Astrocyte (in vitro differentiated cells and primary cell): Measurements from ENCODE around the gene HHLA2. TPM values are rescaled to one million over a fixed set of nuclear protein-coding genes. Genes with fewer than 3 reads are reported as not detected.

Source experiments
- DNase-seq: peaks from one replicate; pipeline ENCODE4 v3.0.0-alpha.2; 2010; ENCODE audit warnings: low read depth
- FAIRE-seq: peaks from 2 replicates; lab custom pipeline; 2011; peaks lifted over from hg19 to GRCh38; lab: Jason Lieb, UNC
- H2AFZ ChIP-seq: 2 replicates; pipeline ENCODE4 v1.6.0; 2012; ENCODE audit warnings: low read depth, low read length, inconsistent platforms
- H3K27ac ChIP-seq: 2 replicates; pipeline ENCODE4 v1.5.1; 2011; ENCODE audit warnings: low read depth, low read length, inconsistent platforms
- H3K27me3 ChIP-seq: 2 replicates; pipeline ENCODE4 v1.6.0; 2011; ENCODE audit warnings: low read length, inconsistent platforms; ENCODE audit not compliant: insufficient read depth
- H3K36me3 ChIP-seq: 2 replicates; pipeline ENCODE4 v1.5.1; 2011; ENCODE audit warnings: low read length, inconsistent platforms; ENCODE audit not compliant: insufficient read depth
- H3K4me1 ChIP-seq: 2 replicates; pipeline ENCODE4 v1.5.1; 2011; ENCODE audit warnings: low read length, inconsistent platforms; ENCODE audit not compliant: insufficient read depth
- H3K4me2 ChIP-seq: 2 replicates; pipeline ENCODE4 v1.6.0; 2012; ENCODE audit warnings: low read length, inconsistent platforms
- H3K4me3 ChIP-seq: 2 replicates; pipeline ENCODE4 v1.5.1; 2011; ENCODE audit warnings: low read depth, mild to moderate bottlenecking, low read length, inconsistent platforms; ENCODE audit not compliant: insufficient read depth
- H3K79me2 ChIP-seq: 2 replicates; pipeline ENCODE4 v1.6.0; 2012; ENCODE audit warnings: mild to moderate bottlenecking, low read length, inconsistent platforms; ENCODE audit not compliant: insufficient read depth
- H3K9ac ChIP-seq: 2 replicates; pipeline ENCODE4 v1.6.0; 2012; ENCODE audit warnings: mild to moderate bottlenecking, low read length, inconsistent platforms
- H3K9me3 ChIP-seq: 2 replicates; pipeline ENCODE4 v1.5.1; 2012; ENCODE audit warnings: low read depth, mild to moderate bottlenecking, low read length, inconsistent platforms; ENCODE audit not compliant: insufficient read depth
- H4K20me1 ChIP-seq: 2 replicates; pipeline ENCODE4 v1.6.0; 2012; ENCODE audit warnings: low read length, inconsistent platforms; ENCODE audit not compliant: insufficient read depth
- H3K27ac Mint-ChIP-seq: one replicate; pipeline ENCODE4 v1.8.0; 2021; ENCODE audit warnings: mild to moderate bottlenecking, mixed read lengths; ENCODE audit not compliant: unreplicated experiment
- H3K27me3 Mint-ChIP-seq: one replicate; pipeline ENCODE4 v1.8.0; 2021; ENCODE audit warnings: low read depth, mixed read lengths; ENCODE audit not compliant: unreplicated experiment
- H3K36me3 Mint-ChIP-seq: one replicate; pipeline ENCODE4 v1.8.0; 2021; ENCODE audit warnings: low read depth, mixed read lengths; ENCODE audit not compliant: unreplicated experiment
- H3K4me1 Mint-ChIP-seq: one replicate; pipeline ENCODE4 v1.8.0; 2021; ENCODE audit warnings: low read depth, mixed read lengths; ENCODE audit not compliant: unreplicated experiment
- H3K4me3 Mint-ChIP-seq: one replicate; pipeline ENCODE4 v1.8.0; 2021; ENCODE audit warnings: mild to moderate bottlenecking, moderate library complexity, mixed read lengths; ENCODE audit not compliant: unreplicated experiment
- H3K9me3 Mint-ChIP-seq: one replicate; pipeline ENCODE4 v1.8.0; 2021; ENCODE audit warnings: mild to moderate bottlenecking, mixed read lengths; ENCODE audit not compliant: unreplicated experiment
- CTCF ChIP-seq: IDR thresholded peaks from 2 replicates; pipeline ENCODE4 v1.5.1; 2011; ENCODE audit warnings: low read depth, mild to moderate bottlenecking, inconsistent platforms, low read length, moderate library complexity; ENCODE audit not compliant: insufficient read depth
- EZH2 ChIP-seq: IDR thresholded peaks from 2 replicates; pipeline ENCODE4 v1.6.1; 2012; ENCODE audit warnings: mild to moderate bottlenecking, low read length, inconsistent platforms; ENCODE audit not compliant: insufficient read depth
- total RNA-seq: library from RNA; stranded (reverse); gene quantifications from 2 replicates; pipeline ENCODE4 v1.2.1, GENCODE V29; 2021

The HHLA2 gene
- total RNA-seq, 1 donor from 2014 or later: not detected

DNA sequence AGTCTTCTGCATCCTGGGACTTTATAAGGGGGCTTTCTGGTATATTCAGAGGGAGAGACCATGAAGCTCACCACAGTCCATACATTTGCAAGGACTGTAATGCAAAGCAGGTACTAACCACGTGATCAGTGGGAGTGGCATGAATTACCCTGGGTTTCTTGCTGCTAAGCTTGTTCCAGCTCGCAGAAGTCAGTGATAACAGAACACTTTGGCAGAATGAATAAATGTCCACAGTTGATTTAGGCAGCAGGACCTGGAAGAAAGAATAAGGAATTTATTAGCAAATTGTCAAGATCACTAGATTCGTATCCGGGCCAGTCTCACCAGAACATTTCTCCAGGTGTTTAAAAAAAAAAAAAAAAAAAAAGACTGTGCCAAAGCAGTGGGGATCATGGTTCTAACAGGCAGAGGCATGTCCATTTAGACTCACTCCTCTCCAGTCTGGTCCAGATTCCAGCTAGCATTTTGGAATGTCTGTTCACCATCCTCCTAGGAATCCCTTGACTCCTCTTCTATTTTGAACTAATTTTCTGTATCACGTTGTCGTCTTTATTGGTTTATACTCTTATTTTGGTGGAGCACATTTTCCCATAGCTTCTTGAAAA lies 24.5 kb downstream of the HHLA2 start:
- H3K4me1 ChIP-seq: no peaks in the 10 kb centered on the region
- no peak overlapping the region for H3K4me2 ChIP-seq
- Mint-ChIP-seq H3K4me1 (no peaks in the 10 kb centered on the region), H3K36me3 (no peaks in the 10 kb centered on the region), H3K4me3 (no peak overlapping the region), H3K27me3 (no peaks in the 10 kb centered on the region), H3K27ac (no peak overlapping the region), H3K9me3 (no peaks in the 10 kb centered on the region)
- no peaks in the 10 kb centered on the region for H3K79me2 ChIP-seq
- no peak overlapping the region for H2AFZ ChIP-seq
- no peak overlapping the region for H3K27ac ChIP-seq
- no peaks in the 10 kb centered on the region for H3K36me3 ChIP-seq
- no peaks in the 10 kb centered on the region for H3K27me3 ChIP-seq
- TF ChIP-seq EZH2 (no peak), CTCF (no peak)
- H4K20me1 ChIP-seq: no peaks in the 10 kb centered on the region
- H3K9ac ChIP-seq: no peak overlapping the region
- H3K4me3 ChIP-seq: no peak overlapping the region
- FAIRE-seq (no peak), DNase-seq (no peak)
- H3K9me3 ChIP-seq: no peaks in the 10 kb centered on the region

DNA sequence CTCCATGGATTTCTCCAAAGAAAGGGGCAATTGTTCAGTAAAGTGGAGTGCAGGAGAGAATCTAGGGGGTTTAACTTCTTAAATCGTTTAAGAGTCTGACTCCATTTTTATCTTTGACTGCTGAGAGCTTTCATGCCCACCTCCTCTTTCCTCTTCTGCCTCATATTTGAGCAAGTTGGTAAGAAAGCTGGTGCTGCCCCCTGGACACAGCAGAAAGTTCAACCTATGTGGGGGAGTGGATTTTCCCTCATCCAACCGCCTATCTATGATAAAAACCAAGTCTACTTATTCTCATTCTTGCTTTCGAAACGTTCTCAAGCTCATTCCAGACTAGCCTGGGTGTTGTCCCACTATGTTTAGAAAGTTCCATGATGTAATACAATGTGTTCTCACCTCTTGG lies 26.0 kb downstream of the HHLA2 start:
- Histone ChIP-seq H3K4me3 (no peak overlapping the region), H3K4me1 (no peaks in the 10 kb centered on the region), H4K20me1 (no peaks in the 10 kb centered on the region), H3K27me3 (no peaks in the 10 kb centered on the region), H2AFZ (no peak overlapping the region), H3K36me3 (no peaks in the 10 kb centered on the region), H3K79me2 (no peaks in the 10 kb centered on the region), H3K9me3 (no peaks in the 10 kb centered on the region), H3K4me2 (no peak overlapping the region), H3K27ac (no peak overlapping the region), H3K9ac (no peak overlapping the region)
- H3K27me3 Mint-ChIP-seq: no peaks in the 10 kb centered on the region
- H3K36me3 Mint-ChIP-seq: no peaks in the 10 kb centered on the region
- H3K27ac Mint-ChIP-seq: no peak overlapping the region
- TF ChIP-seq EZH2 (no peak), CTCF (no peak)
- no peak for DNase-seq
- H3K4me1 Mint-ChIP-seq: no peaks in the 10 kb centered on the region
- H3K9me3 Mint-ChIP-seq: no peaks in the 10 kb centered on the region
- no peak overlapping the region for H3K4me3 Mint-ChIP-seq
- FAIRE-seq: no peak

- DNase-seq (no peak), FAIRE-seq (no peak)
- H3K9me3 ChIP-seq: no peaks in the 10 kb centered on the region
- Mint-ChIP-seq H3K4me3 (no peak overlapping the region), H3K27me3 (peaks cover 3% of the 10 kb centered on the region), H3K4me1 (no peaks in the 10 kb centered on the region), H3K27ac (no peak overlapping the region), H3K36me3 (no peaks in the 10 kb centered on the region), H3K9me3 (no peaks in the 10 kb centered on the region)
- H3K79me2 ChIP-seq: no peaks in the 10 kb centered on the region
- no peaks in the 10 kb centered on the region for H3K36me3 ChIP-seq
- H4K20me1 ChIP-seq: no peaks in the 10 kb centered on the region
- TF ChIP-seq CTCF: no peak
- TF ChIP-seq EZH2: no peak
- H3K27ac ChIP-seq: no peak overlapping the region
- no peak overlapping the region for H2AFZ ChIP-seq
- no peaks in the 10 kb centered on the region for H3K27me3 ChIP-seq
- H3K4me1 ChIP-seq: no peaks in the 10 kb centered on the region
- H3K4me3 ChIP-seq: no peak overlapping the region
- no peak overlapping the region for H3K9ac ChIP-seq
- H3K4me2 ChIP-seq: no peak overlapping the region
Observed at GRCh38 chr3:108324177-108324576, 27.8 kb downstream of the HHLA2 start.
